Islet precursor cell (in vitro differentiated cells): ENCODE data around the gene BTBD16.

ENCODE experiments used
- DNase-seq: peaks from one replicate; pipeline ENCODE4 v3.0.0-alpha.2; 2018

BTBD16 gene

DNA sequence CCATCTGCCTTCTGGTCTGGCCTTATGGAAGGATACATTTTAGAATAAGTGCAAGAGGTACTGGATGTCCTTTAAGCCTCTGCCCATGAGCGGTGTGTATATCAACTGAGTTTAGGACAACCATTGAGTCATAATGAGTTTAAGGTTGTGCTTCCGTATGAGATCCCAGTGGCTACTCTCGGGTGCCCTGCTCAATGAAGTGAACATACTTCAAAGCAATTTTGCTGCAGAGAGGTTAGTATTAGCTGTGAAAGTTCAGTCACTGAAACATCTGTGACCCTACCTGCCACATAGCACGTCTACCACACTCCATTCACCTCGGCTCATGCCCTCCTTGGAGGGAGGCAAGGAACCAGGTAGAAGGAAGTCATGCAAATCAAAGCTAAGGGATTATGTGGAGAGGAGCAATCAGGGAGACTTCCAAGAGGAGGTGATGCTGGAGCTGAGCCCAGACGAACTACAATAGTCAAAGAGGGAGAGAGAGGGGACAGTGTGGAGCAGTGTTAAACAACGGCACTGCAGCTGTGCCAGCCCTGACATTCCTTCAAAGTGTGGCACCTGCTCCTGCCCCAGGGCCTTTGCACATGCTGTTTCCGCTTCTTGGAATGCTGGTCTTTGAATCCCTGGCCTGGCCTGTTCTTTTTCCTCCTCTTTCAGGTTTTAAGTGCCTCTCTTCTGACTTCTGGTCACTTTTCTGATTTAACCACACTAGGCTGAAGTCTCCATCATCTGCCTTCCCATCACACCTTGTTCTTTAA, 25.4 kb downstream of the BTBD16 start:
- DNase-seq, result peak; percentile 25

DNA sequence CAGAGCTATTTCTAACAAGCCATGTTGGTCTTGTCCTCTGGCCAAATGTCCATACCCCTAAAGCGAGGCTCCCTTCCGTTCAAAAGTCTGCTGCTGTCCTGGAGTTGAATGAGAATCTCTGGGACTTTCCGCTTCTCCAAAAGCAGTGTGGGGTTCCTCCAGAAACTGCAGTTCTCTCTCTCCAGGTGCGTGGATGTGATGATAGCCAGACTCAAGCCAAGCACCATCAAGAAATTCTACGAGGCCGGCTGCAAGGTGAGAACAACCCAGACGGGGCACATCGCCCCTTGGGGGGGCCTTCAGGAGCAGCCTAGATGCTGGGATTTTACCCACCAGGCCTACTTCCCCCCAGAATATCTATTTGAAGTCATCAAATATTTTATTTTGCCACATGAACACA, 26.5 kb downstream of the BTBD16 start:
- DNase-seq, result peak; percentile 31

DNA sequence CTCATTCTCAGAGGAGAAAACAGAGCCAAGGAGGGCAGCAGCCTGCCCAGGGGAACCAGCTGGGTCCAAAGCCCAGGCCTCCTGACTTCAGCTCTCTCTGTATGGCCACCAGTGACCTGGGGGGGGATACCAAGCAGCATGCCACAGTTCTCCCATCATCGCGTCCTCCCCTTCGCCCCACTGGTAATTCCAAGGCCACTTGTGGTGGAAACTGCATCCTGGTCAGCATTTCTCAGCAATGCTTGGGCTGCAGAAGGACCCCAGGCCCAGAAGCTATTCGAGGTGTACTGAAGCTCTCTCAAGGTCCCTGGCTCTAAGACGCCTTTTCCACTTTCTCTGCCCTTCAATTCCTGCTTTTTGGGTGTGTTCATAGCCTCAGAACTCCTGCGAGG, 27.1 kb downstream of the BTBD16 start:
- no peak for DNase-seq

DNA sequence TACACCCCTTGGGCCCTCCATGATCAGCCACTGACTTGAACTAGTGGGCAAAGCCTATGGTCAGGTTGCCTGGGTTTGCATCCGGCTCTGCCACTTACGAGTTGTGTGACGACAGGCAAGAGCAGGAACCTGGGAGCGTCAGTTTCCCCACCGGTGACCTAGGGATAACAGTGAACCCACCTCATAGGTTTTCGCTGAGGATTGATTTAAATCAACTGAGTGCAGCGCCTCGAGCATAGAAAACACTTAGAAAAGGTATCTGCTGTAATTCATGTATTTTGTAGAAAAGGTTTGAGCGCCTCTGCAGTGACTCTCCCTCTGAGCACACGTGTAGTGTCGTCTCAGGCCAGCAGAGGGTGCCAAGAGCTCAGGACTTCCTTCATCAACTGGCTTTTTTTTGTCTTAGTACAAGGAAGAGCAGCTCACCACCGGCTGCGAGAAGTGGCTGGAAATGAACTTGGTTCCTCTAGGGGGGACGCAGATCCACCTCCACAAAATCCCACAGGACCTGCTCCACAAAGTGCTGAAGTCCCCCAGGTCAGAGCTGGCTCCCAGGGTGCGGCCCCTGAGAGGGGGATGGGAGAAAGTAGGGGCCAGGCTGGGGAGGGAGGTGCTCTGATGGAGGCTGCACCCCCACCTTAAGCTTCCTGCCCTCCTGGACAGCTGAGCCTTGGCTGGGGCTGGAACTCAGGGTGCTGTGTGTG, 27.7 kb downstream of the BTBD16 start:
- peak; percentile 82 for DNase-seq

DNA sequence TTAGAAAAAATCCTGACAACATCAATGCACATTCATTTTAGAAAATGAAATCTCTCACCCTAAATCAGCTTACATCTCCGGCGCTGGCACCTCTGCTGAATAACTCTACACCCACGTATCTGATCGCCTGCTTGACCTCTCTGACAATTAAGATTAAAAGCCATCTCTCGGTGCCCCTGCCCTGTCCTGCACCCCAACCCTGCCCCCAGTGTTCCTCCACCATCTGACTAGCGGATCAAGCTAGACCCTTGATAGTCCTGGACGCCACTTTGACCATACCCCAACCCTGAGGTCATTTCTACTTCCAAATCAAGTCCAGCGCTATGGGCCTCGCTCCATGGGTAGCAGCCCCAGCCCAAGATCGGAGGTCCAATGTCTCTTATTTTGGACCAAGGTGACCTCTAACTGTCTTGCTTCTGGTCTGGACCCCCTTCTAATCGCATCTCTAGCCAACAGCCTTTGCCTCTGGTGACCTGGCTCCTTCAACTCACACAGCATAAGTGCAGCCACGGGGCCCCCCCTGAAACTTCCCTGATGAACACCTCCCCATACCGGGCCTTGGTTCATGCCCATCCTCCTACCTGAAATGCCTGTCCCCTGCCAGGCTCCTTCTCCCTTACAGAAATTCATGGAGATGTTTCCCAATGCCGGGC, 28.5 kb downstream of the BTBD16 start:
- DNase-seq, result peak; percentile 17

DNA sequence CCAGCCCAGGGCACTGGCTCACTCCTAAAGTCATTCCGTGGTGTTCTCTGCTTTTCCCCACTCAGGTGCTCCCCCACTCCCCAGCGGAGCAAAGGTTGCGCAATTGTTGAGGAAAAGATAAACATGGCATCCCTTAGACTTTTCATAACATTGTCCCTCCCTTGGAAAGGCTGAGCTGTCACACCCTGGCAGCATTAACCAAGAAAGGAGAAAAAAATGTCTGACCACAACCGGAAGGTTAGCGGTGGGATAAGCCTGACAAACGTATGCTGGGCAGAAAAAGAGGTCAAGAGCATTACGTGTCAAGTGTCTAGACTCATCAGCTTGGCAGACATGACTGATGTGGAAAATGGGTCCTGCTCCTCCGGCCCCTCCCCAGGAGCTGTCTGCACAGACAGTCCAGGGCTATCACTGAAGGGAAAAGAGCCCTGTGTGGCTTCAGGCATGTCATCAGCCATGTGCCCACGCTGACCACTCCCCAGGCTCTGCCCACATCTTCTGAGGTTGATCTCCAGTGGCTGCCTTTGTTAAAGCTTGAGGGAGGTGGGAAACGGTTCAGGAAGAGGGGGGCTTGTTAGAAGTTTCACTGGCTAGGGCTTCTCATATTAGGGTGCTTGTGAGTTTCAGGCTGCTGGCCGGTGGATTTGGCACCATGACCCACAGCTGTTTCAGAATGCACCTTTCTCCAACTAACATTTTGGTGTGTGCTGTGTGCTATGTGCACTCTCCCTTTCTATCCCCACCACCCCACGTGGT, 30.1 kb downstream of the BTBD16 start:
- peak; percentile 49 for DNase-seq

DNA sequence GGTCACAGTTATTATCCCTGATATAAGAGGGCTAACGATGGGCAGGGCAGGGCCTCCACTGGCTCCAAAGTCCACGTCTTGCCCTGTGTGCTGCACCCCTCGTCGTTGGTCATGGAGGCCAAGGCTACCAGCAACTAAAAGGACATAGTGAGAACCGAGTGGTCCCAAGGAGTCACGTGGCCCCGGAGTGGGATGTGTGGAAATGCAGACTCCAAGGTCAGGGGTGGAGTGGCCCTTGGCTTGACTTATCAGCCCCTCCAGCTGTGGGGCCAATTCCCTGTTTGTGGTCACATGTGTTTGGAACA, 30.7 kb downstream of the BTBD16 start:
- peak; percentile 22 for DNase-seq

DNA sequence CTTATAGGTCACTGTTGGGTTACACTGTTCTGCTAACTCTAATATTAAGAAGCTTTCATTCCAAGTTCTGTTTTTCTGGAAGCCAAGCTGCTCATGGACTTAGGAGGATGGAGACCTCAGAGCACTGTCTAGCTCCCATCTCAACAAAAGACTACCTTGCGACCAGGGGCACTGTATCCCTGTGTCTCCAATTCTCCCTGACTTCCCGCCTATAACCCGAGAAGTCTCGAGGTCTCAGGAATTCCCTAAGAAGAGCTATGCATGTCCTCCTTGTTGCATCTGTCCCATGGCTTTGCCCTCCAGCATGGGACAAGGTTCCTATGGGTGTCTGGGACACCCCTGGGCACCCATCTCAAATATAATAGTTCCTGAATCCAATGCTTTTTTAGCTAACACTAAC, 31.2 kb downstream of the BTBD16 start:
- peak; percentile 18 for DNase-seq

DNA sequence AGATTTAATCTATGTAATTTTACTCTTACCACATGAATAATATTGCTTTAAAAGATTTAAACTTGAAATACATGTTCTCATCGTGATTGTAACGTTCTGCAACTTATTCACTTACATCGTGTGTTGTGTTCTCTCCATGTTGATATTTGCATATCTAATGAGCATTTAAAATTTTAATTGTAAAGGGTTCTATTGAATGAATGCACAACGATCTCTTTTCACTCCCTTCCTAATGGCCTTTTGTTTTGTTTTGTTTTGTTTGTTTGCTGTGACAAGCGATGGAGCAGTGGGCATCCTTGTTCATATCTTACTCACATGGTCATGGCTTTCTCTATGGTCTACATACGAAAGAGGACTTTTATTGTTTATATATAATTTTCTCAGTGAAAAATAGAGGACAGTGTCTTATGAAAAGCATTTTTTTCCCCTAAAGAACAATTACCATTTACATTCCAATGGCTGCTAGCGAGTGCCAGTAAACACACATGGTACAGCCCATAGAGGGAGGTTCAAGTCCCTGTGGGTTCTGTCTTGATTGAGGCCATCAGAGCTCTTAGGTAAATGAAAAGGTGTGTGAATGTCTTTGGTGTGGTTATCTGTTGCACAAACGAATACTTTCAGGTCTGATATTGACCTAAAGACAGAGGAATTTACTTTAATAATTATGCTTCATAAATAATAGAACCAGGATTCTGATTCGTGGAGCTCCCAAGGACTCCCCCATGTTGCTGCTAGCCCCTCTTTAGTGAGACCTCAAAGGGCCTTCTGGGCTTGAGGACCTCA, 32.4 kb downstream of the BTBD16 start:
- DNase-seq, result no peak

DNA sequence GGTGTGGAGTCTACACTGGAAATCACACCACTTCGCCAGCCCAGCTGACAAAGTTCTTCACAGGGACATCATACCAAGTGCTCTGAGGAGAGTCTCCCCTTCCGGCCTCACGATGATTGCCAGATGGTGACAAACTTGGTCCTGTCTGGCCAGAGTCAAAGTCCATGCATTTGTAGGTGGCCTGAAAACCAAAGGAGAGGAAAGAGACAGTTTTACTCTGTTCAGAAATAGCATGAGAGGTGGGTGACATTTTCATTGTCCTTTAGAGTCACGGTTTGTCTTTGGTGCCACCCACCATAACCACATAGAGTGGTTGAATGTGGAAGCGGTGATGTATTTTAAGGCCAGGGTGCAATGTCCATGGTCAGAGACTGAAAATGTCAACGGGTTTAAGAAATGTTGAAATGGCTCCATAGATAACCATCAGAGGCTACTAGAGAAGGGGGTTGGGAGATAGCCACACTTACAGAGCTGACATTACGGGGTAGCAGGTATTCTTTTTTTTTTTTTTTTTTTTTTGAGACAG, 33.0 kb downstream of the BTBD16 start:
- DNase-seq, result peak; percentile 13

DNA sequence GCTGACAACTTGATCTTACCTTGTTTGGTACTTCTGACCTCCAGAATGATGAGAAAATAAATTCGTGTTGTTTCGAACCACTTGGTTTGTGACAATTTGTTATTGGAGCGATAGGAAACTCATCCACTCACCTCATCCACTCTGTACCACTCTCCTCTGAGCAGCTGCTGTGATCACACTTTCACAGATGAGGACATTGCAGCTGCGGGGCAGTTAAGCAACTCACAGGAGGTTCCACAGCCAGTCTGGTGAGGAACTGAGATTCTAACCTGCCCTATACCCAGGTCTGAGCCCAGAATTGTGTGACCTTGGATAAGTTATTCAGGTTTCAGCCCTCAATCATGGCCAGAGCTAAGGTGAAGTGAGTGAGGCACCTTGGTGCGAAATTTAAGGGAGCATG, 35.2 kb downstream of the BTBD16 start:
- peak; percentile 25 for DNase-seq

DNA sequence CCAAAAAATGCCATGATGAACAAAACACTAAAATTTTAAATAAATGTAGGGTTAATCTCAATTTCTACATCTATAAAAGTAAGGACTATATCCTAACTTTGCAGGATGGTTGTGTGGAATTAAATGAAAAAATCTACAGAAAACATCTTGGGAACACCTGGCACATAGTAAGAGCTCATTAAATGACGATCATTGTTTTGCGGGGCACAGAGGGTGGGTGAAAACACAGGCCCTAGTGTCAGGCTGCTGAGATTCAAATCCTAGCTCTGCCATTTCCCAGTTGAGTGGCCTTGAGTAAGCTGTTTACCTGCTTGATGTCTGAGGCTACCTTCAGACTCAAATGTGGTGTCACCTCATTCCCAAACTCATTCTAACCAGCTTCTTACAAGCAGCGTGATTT, 35.6 kb downstream of the BTBD16 start:
- DNase-seq, result peak; percentile 22

DNA sequence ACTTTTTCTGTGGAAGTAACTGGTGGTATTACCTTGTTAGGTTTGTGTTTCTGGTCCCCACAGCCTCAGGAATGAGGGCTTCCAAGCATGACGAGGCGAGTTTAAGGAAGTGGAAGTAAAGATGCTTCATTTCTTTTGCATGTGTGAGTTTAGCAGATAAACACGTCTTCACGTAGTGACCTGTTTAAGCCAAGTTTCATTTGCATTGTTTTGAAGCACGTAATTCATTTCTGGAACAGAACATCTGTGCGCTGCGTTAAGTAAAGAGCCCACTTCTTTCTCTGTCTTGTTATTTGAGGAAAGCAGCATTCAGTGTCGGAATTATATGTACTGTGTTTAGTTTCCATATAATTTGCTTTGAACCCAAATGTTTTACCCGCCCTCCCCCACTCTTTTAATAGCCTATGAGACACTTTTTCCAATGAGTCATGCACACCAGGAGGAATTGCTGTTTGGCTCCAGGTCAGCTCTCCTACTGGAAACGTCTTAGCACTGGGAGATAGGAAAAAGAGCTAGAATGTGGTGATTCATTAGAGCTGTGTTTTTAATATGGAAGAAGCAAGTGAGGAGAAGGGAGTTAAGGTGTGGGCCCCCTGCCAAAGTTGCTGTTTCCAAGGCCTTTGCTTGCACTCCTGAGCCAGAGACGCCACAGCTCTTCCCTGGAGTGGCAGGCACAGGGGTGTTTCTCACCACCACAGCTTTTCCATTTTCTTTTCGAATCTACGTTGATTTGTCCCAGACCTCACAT, 36.7 kb downstream of the BTBD16 start:
- peak; percentile 71 for DNase-seq

DNA sequence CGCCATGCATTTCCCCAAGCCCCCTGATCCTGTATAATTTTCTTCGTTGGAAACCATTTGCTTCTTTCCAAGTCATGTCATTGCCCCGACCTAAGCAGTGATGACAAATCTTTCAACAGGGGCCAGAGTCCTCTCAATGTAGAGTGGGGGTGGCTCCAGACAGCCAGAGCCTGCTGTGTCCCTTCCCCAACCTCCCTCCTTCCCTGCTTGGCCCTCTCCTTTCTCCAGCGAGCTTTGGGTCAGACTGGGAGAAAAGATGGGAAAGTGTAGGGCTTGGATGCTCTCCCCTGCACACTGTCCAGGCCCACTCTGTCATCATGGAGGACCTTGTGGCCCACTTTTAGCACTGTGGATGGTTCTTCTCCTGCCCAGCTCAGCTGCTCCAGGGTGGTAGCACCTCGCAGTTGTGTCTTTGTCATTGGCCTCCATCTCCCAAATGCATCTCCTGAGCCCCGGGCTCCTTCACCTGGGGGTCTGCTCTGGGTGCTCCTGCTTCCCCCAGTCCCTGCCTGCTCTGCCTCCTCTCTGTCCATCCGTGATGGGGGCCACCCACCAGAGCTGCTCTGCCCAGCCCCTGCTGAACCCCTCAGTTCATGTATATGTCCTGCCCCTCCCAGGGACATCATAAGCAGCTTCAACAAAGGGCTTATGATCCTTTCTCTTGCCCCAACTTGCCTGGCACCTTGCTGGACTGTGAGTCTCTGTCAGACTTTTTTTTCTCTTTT, 37.5 kb downstream of the BTBD16 start:
- peak; percentile 50 for DNase-seq

DNA sequence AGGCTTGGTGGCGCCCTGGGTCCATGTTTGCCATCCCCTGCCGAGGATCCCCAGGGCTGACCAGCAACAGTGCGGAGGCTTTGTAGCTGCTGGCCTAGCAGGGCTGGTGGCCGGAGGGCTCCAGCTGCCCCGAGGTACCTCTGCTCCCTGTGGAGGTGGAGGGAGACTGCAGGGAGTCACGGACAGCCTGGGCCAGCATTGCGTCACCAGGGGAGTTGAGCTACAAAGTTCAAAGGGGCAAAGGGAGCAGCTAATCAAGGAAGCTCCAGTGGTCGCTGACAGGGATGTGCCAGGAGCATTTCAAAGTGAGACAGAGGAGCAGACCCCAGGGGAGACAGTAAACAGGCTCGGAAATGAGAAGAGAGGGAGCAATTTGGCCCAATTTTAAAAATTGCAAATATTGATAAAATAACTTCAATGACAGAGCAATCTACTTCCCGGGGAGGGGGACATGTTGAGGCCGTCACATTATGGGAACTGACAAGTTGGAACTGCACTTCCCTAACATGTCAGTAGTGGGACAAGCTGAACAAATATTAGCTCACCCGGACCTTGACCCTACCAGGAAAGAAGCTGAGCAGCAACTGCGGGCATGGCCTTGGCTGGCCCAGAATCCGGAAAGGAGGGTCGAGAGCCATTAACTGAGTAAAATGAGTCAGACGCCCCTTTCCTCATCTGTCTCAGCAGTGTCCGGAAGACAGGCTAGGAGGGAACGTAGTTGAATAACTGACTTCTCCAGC, 39.4 kb downstream of the BTBD16 start:
- DNase-seq, result no peak

DNA sequence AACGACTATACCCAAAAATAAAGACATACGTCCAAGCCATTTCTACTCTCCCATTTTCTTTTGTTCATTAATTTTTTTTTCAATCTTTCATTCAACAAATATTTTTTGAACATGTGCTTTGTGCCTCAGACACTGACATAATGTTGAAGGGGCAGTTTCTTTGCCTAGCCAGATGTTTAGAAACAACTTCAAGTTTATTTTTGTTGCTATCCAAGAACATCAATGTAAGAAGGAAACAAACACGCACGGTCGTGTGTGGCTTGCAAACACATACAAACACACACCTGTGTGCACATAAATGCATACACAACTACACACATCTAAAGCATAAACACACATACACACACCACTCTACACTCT, 39.9 kb downstream of the BTBD16 start:
- no peak for DNase-seq

DNA sequence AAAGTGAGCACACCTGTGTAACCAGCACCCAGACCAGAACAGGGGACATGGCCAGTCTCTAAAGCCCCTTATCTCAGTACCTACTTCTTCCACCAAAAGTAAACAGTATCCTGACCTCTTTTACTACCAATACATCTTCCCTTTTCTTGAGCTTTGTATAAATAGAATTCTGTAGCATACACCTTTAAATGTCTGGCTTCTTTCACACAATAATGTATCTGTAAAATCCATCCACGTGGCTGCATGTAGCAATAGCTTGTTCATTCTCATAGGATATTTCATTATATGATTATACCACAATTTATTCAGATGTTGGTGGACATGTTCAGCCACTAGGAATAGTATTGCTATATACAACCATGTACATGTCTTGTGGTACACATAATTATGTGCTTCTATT, 40.6 kb downstream of the BTBD16 start:
- no peak for DNase-seq

DNA sequence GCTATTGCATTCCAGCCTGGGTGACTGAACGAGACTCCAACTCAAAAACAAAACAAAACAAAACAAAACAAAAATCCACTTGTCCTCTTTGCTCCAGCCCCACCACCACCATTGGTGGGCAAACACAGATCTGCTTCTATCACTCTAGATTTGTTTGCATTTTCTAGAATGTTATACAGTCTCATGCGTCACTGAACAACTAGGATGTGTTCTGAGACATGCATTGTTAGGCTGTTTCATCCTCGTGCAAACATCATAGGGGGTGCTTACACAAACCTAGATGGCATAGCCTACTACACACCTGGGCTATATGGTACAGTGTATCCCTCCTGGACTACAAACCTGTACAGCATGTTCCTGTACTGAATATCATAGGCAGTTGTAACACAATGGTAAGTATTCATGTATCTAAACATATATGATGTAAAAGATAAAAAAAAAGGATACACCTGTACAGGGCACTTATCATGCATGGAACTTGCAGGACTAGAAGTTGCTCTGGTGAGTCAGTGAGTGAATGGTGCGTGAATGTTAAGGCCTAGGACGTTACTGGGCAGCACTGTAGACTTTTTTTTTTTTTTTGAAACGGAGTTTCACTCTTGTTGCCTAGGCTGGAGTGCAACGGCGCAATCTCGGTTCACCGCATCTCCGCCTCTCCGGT, 45.3 kb downstream of the BTBD16 start:
- no peak for DNase-seq

DNA sequence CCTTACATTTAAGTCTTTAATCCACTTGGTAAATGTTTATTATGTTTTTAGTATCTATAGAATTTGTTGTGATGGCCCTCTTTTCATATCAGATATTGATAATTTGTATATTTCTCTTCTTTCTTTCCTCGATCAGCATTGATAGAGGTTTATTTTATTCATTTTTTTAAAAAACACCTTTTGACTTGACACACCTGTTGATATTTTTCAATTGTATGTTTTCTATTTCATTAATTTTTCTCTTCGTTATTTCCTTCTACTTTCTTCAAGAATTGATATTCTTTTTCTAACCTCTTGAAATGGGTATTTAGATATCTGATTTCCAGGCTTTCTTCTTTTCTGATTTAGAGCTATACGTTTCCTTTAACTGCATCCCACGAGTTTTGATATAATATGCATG, 50.9 kb downstream of the BTBD16 start:
- DNase-seq, result no peak

DNA sequence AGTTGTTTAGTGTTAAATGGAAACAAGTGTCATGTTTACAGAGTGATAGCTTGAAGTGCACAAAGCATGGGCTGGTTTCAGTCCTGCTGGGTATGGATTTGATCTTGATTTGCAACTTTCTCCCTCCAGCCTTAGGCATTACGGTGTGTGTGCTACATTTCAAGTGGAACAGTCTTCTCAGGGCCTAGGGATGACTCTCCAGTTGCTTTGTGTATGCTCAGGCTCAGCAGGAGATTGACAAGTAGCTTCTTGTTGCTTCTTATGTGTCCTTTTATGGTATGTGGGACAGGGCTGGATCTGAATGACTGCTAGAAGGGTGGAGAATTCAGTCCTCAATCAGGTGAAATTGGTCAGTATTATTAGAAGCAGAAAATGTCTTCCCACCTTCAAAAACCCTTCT, 52.1 kb downstream of the BTBD16 start:
- DNase-seq, result no peak
